GM19238 (cell line): ENCODE results near the gene OAT.
A peak's percentile ranks its signal among the peaks of the same experiment; 100 is the strongest.

ENCODE experiments used
- DNase-seq: peaks from one replicate; pipeline ENCODE4 v3.0.0; 2011; ENCODE audit warnings: low spot score; ENCODE audit not compliant: insufficient read length

OAT gene

GRCh38 chr10:124403548-124403947 is 15.2 kb downstream of the OAT start:
- peak; percentile 58 for DNase-seq

- no peak for DNase-seq
These were observed 16.4 kb downstream of the OAT start for GRCh38 chr10:124402273-124402672.

DNA sequence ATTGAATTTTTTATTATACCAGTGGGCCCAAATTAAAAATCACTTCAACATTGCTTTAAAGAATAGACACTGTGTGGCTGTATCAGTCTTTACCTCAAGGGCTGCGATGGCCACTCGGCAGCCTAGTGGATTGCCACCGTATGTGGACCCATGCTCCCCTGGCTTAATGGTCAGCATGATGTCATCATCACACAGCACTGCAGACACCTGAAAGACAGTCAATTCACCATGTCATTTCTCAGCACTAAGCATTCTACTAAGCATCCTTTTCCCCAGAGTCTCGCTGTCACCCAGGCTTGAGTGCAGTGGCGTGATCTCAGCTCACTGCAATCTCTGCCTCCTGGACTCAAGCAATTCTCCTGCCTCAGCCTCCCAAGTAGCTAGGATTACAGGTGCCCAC is 17.1 kb downstream of the OAT start:
- no peak for DNase-seq

DNA sequence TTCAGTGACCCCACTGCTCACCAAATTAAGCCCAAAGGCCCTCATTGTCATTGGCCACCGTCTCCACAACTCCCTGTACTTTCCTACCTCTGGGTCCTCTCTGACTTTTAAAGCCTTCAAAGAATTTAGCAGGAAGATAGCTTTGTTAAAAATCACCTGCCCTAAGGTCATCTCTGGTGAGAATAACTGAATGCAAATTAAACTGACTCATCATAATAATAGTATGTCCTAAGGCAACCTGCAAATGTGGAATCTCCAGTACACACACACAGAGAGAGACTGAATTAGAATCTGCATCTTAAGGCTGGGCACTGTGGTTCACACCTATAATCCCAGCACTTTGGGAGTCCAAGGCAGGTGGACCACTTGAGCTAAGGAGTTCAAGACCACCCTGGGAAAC is 24.1 kb downstream of the OAT start:
- DNase-seq = no peak

- DNase-seq = no peak
These were observed 25.9 kb downstream of the OAT start for GRCh38 chr10:124392626-124393342.

GRCh38 chr10:124390471-124391187 is 28.1 kb downstream of the OAT start:
- DNase-seq = no peak

GRCh38 chr10:124389613-124390361 is 28.9 kb downstream of the OAT start:
- DNase-seq = no peak

DNA sequence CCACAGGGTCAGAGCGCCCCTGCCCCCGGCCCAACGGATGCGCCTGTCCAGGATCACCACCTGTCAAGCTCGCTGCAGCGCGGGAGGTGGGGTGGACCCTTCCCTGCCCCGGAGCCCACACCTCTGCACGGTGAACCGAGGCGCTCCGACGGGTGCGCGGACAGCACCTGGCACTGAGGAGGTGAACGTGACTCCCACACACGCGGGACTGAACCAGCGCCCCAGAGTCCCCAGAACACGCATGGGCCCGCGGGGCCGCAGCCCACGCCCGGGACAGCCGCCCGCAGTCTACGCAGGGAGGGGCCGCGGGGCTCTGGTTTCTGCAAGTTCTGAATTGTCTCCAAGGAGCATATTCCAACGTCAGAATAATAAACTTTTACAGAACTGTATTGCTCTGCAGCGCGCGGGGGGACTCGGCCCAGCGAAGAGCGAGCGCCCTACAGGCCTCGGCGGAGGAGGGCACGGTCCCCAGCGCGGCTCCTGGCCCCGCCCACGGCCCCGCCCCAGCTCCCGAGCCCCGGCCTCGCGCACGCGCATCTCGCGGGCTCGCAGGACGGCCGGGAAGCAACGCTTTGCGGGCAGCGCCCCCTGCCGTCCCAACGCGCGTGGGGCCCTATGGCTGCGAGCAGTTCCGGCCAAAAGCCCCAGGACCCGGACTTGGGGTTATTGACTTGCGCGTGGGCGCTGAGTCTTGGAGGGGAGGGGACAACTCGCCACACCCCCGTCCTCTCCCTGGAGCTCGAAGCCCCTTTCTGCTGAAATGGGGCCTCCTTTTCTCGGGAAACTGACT is 29.7 kb downstream of the OAT start:
- DNase-seq = peak; percentile 96

GRCh38 chr10:124388476-124388822 is 30.3 kb downstream of the OAT start:
- DNase-seq = no peak

DNA sequence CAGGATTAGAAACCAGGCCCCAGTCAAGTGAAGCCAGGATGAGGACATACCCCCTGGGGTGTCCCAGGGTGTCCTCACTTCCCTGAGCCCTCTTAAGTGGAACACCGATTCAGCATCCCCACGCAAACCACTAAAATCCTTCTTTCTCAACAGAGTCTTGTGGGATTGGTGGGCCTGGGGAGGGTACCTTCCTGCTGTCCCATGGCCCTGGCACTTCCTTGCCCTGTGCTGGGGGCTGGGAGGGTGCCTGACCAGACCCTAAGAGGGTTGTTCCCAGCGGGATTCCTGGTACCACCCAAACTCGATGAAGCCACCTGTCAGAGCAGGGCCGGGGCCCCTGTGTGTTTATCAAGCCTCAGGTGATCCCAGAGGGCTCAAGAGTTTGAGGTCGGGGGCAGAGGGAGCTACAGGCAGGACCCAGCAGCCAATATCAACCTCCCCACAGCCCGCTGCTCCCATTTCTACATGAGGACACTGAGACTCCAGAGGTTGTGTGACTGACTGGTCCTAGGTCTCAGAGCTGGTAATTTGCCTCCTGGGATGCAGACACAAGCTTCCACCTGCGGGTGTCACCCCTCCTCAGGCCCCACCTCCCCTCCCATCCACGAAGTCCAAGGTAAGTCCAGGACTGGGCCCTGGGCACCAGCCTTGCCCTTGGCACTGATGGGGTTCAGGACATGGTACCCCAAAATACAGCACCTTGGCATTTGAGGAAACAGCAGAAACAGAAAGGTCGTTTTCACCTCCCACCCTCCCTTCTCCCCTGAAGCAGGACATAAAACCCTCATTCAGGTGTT is 31.4 kb downstream of the OAT start:
- no peak for DNase-seq

DNA sequence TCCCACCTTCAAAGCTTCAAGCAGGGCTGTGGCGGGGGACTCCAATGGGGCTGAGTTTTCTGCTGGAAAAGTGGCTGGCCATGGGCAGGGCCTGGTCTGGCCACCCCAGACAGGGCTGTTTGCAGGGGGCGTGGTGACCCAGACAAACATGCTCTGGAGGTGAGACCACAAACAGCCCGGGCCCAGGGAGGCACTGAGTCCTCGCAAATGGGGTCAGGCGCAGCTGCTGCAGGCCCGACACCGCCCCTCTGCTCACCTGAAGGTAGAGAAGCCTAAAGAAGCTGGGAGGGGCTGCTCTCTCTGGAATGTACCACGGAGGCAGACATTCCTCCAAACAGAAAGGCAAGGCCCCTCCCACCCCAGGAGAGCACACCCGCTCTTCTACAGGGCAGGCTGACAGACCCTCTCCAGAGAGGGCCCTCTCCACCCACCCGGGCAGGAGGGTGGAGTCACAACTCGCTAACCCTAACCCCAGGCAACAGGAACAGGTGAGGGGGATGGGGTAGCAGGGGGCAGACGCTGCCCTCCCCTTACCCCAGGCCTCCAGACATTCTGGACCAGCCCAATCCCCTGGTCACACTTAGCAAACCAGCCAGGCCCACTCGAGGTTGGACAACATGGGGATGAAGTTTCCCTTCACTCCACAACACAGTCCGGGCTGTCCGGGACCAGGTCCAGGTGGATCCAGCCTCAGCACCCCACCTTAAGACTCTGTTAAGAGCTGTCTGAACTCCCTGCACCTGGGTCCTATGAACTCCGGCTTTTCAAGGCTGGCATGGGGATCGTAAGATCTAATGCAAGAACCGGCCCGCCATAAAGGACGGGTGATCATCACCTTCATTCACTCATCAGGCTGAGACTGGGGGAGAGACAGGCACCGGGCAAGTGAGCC is 32.3 kb downstream of the OAT start:
- DNase-seq = no peak

DNA sequence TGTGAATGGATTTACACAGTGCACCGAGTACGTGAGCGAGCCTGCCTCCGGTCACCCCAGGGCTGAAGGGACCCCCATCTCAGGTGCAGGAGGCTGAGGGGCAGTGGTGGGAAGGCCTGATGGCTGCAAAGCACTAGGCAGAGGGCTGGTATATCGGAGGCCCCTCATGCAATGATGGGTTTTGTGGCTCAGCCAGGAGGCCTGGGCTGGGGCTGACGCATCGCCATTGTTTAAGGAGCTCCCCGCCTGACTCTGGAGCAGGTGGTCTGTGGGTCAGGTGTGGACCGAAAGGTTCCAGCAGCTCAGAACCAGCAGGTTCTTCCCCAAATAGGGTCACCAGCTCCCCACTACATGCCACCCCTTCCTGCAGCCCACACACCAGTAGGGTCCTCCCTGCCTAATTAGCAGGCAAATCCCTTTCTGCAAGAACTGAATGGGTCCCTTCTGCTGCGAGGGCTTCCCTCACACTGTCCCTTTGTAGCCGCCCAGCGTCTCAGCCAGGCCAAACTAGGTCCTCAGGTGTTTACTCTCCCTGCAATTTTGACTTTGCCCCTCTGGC is 33.0 kb downstream of the OAT start:
- no peak for DNase-seq

DNA sequence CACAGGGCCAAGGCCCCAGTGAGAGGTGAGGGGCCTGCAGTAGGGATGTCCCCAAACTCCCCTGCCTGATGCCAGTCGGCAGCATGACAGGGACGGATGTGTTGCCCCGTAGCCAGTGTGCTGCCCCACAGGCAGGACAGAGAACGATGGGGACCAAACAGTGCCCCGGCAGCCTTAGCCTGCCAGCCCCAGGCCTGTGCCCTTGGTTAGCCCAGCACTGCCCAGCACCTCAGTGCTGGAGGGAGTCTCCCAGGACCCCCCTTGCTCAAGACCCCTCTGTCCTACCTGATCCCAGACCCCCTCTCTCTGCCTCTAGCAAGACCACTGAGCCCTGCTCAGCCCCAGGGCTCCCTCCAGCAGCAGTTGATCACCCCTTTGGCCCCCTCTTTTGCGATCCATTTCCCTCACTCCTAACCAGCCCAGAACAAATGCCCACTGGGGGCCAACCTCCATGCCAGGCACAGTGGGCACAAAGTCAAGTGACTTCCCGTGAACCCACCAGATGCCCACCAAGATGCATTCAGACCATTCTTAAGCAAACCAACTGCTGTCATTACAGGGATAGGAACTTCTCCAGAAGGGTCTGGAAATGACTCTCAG is 34.0 kb downstream of the OAT start:
- no peak for DNase-seq

DNA sequence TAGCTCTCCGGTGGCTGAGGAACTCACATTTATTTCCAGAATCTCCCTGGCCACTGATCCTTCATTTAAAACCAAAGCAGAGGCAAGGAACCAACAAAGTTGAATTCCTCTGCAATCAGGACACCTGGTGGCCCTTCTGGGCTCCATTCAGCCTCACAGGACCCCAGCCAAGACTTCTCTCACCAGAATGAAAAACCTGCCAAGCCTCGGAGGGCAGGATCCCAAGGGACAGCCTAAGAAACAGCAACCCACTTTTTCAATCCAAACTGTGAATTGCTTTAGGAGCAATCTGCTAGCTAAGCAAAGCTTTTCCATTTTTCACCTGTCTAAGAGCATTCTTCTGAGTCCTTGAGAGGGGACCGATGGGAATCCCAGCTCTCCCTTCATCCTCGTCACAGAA is 34.6 kb downstream of the OAT start:
- DNase-seq = no peak

DNA sequence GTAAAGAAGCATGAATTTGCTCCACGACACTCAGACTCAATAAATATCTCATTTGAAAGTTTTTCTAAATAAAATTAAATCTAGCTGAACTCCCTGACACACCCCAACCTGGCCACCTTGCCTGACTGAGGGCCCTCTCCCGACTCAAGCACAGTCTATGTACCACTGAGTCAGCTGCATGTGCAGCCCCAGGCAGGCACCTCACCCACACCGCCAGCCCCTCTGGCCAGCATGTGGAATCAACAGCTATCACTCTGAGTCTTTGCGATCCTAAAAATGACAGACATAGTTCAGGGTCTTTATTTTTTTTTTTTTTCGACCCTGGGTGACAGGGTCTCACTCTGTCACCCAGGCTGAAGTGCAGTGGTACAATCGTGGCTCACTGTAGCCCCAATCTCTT is 35.2 kb downstream of the OAT start:
- DNase-seq = no peak

- DNase-seq = no peak
These were observed 37.6 kb downstream of the OAT start for GRCh38 chr10:124381011-124381611.

DNA sequence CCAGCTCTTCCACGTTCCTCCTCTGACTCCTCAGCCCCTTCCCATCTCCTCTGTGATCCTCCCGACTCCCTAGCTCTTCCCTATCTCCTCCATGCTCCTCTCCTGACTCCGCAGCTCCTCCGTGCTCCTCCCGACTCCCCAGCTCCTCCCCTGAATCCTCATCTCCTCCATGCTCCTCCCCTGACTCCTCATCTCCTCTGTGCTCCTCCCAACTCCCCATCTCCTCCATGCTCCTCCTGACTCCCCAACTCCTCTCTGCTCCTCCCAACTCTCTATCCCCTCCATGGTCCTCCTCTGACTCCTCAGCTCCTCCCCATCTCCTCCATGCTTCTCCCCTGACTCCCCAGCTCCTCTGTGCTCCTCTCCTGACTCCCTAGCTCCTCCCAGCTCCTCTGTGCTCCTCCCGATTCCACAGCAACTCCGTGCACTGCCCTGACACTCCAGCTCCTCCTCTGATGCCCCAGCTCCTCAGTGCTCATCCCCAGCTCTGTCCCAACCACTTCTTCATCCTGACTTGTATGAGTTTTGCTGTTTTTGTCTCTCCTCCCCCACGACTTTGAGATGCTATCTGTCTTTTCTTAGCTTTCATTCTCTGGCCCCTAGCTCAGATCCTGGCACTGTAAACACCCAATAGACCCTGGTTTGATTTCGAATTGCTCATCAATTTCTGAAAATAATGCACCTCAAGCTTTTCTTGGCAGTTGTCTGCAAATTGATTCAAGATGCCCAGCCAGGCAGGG is 38.3 kb downstream of the OAT start:
- no peak for DNase-seq

- no peak for DNase-seq
These were observed 39.0 kb downstream of the OAT start for GRCh38 chr10:124379609-124380193.
